Measurements from ENCODE around the gene PIK3CB.
A peak's percentile ranks its signal among the peaks of the same experiment; 100 is the strongest.
"Not testable (repeated sequence)": the region's sequence is repeated elsewhere in the genome, so short reads cannot be mapped to it uniquely, and the experiment has no call there.

Gene PIK3CB

DNA sequence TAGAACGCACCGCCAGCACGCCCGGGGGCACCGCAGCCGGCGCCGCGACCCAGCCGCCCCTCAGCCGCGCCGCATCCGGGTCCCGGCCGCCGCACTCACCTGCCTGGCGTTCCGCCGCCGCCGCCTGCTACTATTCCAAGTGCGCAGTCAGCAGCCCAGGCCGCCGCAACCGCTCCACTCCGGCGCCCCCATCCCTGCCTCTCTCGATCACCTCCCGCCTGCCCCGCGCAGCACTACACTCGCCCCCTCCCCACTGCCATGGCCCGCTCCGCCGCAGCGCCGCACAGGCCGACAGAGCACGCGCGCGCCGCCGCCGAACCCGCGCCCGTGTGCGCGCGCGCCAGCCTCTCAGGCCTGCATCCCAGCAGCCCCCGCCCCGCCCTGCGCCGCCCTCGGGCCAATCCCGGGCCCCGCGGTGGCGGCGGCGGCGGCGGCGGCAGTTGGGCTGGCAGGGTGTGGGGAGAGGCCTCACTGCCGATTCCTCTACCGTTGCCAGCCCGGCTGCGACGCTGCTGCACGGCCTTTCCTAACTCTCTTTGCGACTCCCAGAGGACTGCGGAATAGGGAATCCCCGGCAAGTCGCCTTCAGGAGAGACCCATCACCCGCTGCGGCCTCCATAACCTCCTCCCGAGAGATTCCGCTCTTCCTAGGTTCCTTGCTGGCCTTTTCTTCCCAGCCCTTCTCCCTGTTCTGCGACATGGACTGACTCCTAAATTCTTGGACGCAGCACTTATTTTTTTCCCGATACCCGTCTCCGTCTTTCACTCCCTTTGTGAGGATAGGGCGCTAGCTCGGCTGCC is at the start of gene PIK3CB:
Gene PIK3CB (minus strand): TSS at position 333 of the 801 bp plus-strand sequence. CDS start 75,585 bp downstream, outside the sequence.
- peak; percentile 86 for DNase-seq

DNA sequence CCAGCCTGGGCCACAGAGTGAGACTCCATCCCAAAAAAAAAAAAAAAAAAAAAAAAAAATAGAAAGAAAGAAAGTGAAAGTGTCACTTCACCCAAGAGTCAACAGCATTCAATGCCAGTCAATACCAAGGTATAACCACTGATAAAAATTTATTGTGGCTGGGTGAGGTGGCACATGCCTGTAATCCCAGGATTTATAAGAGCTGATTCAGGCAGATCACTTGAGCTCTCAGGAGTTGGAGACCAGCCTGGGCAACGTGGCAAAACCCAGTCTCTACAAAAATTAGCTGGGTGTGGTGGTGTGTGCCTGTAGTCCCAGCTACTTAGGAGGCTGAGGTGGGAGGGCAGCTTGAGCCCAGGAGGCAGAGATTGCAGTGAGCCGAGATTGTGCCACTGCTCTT is 46.5 kb upstream of the PIK3CB start:
- DNase-seq, result no peak

DNA sequence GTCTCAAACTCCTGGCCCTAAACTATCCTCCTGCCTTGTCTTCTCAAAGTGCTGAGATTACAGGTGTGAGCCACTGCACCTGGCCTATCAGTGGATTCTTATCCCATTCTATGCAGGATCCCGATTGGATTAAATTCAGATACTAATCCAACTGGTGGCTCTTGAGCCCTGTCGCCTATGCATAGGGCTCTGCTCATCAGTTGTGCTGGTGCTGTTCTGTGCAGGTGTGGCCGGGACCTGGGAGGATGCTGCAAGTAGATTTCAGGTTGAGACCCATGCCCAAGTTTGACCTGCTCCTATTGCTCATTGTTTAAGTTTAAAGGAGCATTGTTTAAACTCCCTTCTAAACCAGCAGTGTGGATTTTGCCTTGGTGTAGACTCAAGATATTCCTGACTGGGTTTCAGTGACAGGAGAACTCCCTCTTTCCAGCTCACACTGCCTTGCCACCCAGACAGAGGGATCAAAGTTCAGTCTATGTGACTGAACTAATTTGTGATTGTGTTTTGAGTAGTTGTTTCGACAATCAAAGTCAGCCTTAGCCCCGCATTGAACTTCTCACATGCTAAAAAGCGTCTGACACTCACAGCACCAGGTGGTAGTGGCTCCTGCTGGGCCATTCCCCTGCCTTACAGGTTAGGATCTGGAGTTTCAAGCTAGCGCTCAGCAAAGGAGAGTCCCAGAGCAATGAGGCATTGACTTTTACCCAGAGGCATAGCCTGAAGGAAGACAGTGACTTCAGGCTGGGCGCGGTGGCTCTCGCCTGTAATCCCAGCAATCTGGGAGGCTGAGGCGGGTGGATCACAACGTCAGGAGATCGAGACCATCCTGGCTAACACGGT is 45.0 kb upstream of the PIK3CB start:
- no peak for DNase-seq

DNA sequence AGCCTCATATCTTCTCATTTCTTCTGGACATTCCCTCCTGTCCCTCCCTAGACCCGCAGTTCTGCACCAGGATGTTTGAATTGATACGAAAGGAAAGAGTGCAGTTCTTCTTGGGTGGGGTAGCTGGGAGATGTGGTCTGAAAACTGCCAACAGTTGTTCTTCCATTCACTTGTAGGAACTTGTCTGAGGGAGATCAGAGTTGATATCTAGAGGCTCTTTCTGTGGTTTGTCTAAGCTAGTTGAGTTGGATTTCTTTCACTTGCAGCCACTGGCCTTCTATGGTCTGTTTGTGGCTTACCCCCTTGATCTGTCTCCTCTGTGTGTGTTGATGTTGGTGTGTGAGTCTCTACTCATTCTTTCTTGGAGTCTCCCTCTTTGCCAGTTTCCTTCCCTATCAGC is 42.5 kb upstream of the PIK3CB start:
- no peak for DNase-seq

DNA sequence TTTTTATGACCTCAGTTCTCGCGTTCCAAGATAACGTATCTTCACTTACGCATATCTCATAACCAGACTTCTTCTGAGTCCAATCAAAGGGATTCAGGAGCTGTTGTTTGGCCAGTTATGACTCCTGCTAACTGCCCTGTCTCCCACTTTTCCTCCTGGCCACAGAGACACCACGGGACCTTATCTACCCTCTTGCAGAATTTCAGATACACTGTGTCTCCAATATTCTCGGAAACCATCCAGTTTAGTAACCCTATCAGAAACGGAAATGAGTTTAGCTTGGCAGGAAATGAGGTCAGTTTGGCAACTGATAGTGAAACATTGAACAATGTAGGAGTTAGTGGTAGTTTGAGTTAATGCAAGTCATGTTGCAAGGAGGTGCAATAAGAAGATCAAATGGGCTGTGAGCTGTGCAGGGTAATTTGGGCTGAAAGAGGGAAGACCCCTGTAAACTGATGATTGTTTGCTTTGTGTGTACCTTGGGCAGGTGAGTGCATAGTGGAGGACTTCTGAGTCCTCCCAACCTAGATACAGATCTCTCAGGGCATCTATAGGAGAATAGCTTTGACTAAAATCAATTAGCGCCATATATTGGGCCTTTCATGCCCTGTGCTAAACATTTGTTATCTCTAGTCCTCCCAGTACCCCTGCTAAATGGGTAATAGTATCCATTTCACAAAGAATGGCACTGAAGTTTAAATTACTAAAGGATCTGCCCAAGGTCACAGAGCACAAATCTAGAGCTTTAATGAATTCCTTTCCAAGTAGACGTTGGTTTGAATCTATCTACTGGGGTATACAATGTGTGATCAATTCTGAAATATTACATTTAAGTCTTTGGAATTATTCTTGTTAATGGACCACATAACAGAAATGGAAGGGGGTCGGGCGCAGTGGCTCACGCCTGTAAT is 41.3 kb upstream of the PIK3CB start:
- DNase-seq, result no peak

DNA sequence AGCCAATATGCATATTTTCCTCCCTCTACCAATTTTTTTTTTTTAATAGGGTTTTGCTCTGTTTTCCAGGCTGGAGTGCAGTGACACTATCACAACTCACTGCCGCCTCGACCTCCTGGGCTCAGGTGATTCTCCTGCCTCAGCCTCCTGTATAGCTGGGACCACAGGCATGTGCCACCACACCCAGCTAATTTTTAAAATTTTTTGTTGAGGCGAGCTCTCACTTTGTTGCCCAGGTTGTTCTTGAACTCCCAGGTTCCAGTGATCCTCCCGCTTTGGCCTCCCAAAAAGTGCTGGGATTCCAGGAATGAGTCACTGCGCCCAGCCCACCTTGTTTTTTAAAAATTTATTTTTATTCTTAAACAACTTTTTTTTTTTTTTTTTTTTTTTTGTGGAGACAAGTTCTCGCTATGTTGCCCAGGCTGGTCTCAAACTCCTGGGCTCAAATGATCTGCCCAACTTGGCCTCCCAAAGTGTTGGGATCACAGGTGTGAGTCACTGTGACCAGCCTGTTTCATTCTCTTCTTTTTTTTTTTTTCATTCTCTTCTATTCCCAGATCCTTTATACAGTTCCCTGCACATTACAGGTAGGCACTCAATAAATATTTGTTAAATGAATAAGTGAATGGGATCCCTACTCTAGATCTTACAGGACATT is 40.5 kb upstream of the PIK3CB start:
- DNase-seq, result no peak

DNA sequence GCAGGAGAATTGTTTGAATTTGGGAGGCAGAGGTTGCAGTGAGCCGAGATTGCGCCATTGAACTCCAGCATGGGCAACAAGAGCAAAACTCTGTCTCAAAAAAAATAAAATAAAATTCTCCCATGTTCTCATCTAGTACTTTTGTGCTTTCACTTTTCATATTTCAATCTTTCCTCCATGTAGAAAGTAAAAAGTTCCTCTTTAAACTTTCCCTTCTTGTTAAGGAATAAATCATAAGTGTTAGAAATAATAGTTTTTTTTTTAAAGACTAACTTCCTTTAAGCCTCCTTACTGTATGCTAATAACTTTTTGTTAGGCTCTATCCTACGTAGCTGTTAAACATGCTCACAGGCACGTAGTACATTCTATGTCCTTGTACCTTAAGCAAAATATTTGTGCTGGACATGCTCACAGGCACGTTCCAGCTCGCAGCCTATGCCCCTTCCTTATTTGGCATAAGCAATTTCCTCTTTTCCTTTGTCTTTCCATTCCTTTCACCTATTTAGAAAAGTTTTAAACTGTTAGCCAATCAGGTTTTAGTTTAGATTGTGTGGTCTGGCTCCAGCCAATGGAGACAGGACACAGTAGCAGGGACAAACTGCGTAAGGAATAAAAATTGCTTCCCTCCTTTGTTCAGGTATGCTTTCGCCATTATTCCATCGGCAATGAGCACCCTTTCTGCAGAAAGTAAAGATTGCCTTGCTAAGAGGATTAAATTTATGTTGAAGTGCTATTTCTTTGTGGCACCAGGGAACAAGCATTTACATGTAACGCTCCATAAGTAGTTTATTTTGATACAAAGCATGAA is 38.9 kb upstream of the PIK3CB start:
- DNase-seq, result no peak

DNA sequence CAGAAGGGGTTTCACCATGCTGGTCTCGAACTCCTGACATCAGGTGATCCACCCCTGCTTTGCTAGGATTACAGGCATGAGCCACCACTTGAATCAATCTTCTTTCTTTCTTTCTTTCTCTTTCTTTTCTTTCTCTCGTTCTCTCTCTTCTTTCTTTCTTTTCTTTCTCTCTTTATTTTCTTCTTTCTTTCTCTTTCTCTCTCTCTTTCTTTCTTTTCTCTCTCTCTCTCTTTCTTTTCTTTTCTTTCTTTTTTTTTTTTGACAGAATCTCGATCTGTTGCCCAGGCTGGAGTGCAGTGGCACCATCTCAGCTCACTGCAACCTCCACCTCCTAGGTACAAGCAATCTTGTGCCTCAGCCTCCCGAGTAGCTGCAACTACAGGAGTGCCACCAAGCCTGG is 37.9 kb upstream of the PIK3CB start:
- no peak for DNase-seq

DNA sequence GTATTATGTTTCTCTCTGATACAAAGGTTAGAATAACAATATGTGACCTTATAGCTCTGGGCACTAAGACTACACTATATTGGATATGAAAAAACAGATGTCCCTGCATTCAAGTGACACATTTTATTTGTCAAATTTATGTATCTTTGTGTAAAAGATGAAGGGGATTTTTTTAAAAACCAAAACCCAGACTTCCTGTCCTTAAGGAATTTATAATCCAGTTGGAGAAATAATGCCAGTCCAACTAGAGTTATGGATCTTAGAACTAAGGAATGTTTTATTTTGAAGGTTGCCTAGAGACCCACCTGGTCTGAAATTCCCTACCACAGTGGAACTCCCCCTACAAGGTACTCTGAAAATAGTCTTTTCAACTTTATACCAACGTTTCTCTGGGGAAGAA is 33.3 kb upstream of the PIK3CB start:
- DNase-seq, result no peak

DNA sequence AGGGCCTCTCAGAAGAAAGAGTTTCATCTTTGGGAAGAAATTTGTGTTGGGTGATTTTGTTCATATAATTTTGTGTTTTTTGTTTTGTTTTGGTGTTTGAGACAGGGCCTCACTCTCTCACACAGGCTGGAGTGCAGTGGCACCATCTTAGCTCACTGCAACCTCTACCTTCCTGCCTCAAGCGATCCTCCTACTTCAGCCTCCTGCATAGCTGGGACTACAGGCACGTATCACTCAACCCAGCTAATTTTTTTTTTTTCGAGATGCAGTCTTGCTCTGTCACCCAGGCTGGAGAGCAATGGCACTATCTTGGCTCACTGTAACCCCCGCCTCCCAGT is 29.0 kb upstream of the PIK3CB start:
- no peak for DNase-seq

DNA sequence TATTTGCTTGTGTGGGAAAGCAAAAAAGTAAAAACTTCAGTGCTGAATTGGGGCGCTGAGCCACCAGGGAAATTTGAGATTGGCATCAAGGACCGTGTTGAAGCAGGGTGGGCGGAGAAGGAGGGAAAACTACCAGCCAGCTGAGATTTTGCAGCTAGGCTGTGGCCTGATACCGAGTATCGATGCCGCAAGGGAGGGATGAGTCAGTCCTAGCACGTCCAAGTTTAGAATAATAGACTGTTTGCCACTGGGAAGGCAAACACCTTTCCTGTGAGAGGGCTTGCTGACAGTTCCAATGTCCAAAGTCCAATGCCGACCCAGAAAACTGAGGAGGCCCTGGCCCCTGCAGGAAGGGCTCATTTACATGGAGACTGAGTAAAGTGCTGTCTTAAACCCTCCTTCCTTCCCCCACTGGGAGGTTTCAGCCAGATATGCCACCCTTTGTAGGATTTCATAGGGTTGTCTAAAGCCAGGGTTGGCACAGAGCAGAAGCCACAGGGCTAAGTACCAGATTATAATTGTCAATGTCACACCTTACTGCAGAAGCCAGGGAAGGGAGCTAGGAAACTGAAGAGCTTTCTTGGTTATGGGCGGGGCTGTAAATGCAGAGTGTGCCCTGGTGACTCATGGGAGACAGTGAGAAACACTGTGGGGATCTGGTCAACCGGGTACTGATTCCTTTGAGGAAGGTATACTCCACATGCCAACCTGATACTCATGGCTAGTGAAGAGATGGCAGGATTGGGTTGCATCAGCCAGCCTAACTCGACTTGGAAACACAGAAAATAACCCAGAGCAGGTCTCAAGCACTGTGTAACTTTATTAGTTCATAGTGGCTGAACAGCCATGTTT is 28.4 kb upstream of the PIK3CB start:
- no peak for DNase-seq

DNA sequence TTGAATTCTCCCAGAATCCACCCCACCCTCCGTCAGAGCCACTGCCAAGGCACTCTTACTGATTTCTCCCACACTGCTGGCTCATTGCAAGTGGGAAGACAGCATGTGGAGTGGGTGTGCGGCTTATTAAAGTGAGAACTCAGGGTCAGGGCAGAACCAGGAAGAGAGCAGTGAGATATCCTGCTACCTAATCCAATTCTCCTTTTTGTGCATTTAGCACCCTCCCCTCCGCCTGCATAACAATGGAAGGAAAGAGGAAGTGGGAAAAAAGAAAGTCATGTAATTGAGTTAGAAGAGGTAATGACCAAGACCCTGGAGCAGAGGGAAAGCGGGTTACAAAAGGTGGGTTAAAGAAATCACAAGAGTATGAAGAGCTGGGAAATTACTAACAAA is 27.8 kb upstream of the PIK3CB start:
- no peak for DNase-seq

DNA sequence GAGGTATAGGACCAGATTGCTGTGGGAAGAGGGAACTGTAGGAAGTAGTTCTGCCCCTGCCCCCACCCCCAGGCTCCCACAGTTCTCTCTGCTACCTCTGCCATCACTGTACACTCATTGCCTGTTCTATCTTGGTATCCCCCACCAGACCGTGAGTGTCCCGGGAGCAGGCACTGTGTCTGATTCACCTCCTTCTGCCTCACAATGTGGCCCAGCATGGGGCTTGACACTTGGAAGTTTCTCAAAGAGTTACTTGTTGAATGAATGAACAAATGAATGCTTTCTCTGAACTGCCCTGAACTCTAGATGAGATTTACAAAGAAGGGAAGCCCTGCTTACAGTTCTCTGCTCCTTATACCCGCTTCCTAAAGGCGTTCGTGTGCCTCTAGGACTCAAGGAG is 27.1 kb upstream of the PIK3CB start:
- DNase-seq, result no peak

DNA sequence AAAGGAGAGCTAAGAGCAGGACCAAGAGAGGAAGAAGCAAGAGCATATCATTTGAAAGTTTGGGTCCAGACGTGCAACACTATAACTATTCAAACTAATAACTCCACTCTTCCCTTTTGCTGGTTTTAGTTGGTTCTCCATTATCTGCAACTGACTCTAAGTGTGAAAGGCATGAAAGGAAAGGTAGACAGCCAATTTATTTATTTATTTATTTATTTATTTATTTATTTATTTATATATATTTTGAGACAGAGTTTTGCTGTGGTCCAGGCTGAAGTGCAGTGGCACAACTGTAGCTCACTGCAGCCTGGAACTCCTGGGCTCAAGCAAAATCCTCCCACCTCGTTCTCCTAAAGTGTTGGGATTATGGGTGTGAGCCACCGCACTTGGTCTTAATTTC is 22.1 kb upstream of the PIK3CB start:
- DNase-seq, result no peak

DNA sequence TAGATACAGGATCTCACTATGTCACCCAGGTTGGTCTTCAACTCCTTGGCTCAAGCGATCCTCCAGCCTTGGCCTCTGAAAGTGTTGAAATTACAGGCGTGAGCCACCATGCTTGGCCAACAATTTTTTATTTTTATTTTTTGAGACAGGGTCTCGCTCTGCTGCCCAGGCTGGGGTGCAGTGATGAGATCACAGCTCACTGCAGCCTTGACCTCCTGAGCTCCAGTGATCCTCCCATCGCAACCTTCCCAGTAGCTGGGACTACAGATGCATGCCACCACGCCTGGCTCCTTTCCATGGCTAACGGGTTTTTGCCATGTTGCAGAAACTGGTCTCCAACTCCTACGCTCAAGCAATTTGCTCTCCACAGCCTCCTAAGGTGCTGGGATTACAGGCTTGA is 20.2 kb upstream of the PIK3CB start:
- no peak for DNase-seq

DNA sequence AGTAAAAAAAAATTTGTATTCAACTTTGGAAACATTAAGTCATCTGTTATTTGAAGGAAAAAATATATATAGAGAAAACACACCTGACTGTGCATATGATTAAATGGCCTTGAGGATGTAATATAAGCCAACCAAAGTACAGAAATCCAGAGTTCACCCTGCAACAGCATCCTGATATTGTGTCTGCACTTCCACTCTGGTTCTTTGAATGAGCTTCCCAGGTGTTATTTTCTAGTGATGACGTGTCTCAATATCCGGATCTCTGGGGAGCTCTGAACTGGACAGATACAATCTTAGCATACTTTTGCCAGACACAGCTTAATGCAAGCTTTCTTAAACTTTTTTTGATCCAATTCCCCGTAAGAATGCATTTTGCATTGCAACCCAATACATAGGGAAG is 19.5 kb upstream of the PIK3CB start:
- DNase-seq, result no peak

DNA sequence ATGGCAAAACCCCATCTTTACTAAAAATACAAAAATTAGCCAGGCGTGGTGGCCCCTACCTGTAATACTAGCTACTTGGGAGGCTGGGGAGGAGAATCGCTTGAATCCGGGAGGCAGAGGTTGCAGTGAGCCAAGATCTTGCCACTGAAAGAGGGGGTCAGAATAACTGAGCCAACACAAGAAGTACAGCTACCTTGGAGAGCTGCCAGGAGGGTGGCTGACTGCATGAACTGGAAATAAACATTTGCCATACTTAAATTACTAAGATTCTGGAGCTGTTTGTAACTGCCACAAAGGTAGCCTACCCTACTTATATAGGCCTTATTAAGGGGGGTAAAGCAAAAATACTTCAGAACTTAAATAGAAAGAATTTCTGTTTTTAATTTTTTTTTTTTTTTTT is 15.4 kb upstream of the PIK3CB start:
- no peak for DNase-seq

DNA sequence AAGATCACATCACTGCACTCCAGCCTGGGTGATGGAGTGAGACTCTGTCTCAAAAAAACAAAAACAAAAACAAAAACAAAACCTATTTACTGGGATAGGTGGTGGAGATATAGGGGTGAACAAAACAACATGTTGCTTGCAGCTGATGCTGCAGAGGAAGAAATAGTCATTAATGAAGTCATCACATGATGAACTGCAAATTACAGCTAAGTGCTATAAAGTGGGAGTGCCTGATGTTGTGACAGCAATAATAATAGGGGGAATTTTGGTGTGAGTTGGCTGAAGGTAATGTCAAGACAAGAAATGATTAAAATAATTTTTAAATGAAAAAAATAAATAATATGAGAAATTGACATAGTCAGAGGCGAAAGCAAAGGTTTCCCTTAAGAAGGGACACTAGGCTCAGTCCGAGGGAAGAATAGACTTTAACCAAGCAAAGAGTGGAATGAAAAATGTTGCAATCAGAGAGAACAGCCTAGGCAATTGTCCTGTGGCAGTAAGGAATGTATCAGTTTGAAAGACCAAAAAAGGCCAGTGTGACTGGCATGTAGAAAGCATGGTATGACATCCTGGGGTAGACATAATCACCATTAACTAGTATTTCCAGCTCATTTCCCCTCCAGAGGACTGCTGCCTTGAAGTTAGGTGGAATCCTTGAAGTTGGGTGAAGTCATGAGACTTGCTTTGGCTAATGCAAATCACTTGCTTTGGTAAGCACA is 14.7 kb upstream of the PIK3CB start:
- DNase-seq, result no peak

DNA sequence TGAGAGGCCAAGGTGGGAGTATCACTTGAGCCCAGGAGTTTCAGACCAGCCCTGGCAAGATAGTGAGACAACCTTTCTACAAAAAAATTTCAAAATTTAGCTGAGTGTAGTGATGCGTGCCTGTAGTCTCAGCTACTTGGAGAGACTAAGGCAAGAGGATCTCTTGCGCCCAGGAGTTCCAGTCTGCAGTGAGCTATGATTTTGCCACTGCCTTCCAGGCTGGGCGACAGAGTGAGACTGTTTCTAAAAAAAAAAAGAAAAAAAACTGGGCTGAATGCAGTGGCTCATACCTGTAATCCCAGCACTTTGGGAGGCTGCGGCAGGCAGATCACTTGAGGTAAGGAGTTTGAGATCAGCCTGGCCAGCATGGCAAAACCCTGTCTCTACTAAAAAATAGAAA is 14.0 kb upstream of the PIK3CB start:
- no peak for DNase-seq

DNA sequence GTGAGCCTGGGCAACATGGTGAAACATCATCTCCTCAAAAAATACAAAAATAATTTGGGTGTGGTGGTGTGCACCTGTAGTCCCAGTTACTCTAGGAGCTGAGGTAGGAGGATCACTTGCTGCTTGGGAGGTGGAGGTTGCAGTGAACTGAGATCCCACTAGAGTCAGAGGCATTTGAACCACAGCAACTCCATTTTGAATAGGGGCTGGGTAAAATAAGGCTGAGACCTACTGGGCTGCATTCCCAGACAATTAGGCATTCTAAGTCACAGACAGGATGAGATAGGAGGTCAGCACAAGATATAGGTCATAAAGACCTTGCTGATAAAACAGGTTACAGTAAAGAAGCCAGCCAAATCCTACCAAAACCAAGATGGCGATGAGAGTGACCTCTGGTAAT is 12.1 kb upstream of the PIK3CB start:
- not testable (repeated sequence) for DNase-seq

All from DMS 273 treated with DMSO at 0.1 percent for 48 hours (cell line).